ENCODE measurements around the gene SOCS3. TPM values are rescaled to one million over a fixed set of nuclear protein-coding genes. Genes with fewer than 3 reads are reported as not detected.

Gene SOCS3
- total and polyA plus RNA-seq, 5 donors = 6.6 to 52.6 (median 12.0) TPM

- DNase-seq = peak in 1 of 3 donors; percentile 27
- no peaks in the 10 kb centered on the region for H3K27me3 ChIP-seq (ENCODE audit: control insufficient read depth, insufficient read depth)
- peak overlapping the region; percentile 20 for H3K27ac ChIP-seq (ENCODE audit: low read length)
- no peaks in the 10 kb centered on the region for H3K9me3 ChIP-seq (ENCODE audit: control insufficient read depth, low read length)
- H3K4me1 ChIP-seq (ENCODE audit: control insufficient read depth, insufficient read depth, low read length) = peaks cover 17% of the 10 kb centered on the region
- ATAC-seq = no peak
- no peak overlapping the region for H3K4me3 ChIP-seq (ENCODE audit: low read length)
- WGBS = 45% methylated on average over 15 of the region's 15 CpGs
- intact Hi-C loops (cut with DNase I) = no loop called here
Observed at GRCh38 chr17:78390241-78391050, 30.6 kb upstream of the SOCS3 start.

GRCh38 chr17:78387977-78388941 lies 28.4 kb upstream of the SOCS3 start:
- intact Hi-C loops (cut with DNase I) = no loop called here
- no peaks in the 10 kb centered on the region for H3K27me3 ChIP-seq (ENCODE audit: control insufficient read depth, insufficient read depth)
- peak overlapping the region; percentile 91 for H3K27ac ChIP-seq (ENCODE audit: low read length)
- H3K4me1 ChIP-seq (ENCODE audit: control insufficient read depth, insufficient read depth, low read length) = peaks cover 15% of the 10 kb centered on the region
- no peak overlapping the region for H3K4me3 ChIP-seq (ENCODE audit: low read length)
- WGBS = 39% methylated on average over 10 of the region's 10 CpGs
- DNase-seq = peak in 2 of 3 donors; percentile 62 to 77
- ATAC-seq = peak; percentile 48 to 54
- H3K9me3 ChIP-seq (ENCODE audit: control insufficient read depth, low read length) = no peaks in the 10 kb centered on the region

GRCh38 chr17:78384479-78385175 lies 24.8 kb upstream of the SOCS3 start:
- H3K4me1 ChIP-seq (ENCODE audit: control insufficient read depth, insufficient read depth, low read length) = peaks cover 11% of the 10 kb centered on the region
- H3K9me3 ChIP-seq (ENCODE audit: control insufficient read depth, low read length) = no peaks in the 10 kb centered on the region
- 83% methylated on average over 23 of the region's 23 CpGs for WGBS
- DNase-seq = peak in 1 of 3 donors; percentile 25
- ATAC-seq = no peak
- H3K27ac ChIP-seq (ENCODE audit: low read length) = peak overlapping the region; percentile 75
- H3K27me3 ChIP-seq (ENCODE audit: control insufficient read depth, insufficient read depth) = no peaks in the 10 kb centered on the region
- no peak overlapping the region for H3K4me3 ChIP-seq (ENCODE audit: low read length)
- intact Hi-C loops (cut with DNase I) = loop anchor here in 1 of 4 donors (5.0 kb wide), 1 partner anchor 33 kb away; no protein-coding TSS in a partner anchor

DNA sequence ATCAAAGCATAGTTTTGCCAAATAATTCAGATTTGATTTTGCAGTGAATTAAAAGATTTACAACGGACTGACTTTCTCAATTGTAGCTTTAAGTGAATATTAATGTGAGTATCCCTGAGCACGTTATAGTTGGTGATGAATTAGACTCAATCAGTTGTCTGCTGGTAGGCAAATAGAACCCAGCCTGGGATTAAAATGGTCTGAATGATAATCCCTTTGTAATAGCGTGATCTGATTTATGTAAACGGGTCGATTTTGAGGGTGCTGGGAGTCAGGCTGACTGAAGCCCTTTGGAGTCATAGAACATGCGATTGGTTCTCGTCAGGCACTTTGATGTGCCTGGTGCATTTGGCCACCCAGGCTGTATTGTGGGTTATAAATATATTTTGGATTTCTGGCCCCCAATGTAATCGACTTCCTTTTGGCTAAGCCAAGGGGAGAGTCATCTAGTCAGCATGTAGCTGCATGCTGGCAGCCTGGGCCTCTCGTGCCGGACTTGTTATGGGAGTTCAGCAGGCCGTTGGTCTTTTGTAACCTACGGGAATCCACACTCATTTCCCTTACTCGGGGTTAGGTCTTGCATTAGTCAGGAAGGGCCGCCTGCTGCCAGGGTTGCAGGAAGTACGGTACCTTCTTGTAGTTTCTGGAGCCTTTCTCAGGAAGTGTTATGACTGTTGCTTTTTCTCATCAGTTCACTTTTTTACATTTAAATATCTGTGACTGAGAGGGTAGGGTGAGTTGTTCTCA lies 24.0 kb upstream of the SOCS3 start:
- H3K27me3 ChIP-seq (ENCODE audit: control insufficient read depth, insufficient read depth) = no peaks in the 10 kb centered on the region
- H3K9me3 ChIP-seq (ENCODE audit: control insufficient read depth, low read length) = no peaks in the 10 kb centered on the region
- peaks cover 11% of the 10 kb centered on the region for H3K4me1 ChIP-seq (ENCODE audit: control insufficient read depth, insufficient read depth, low read length)
- DNase-seq (peak; percentile 85 to 90 (median 89)), ATAC-seq (peak; percentile 84 to 90)
- 48% methylated on average over 15 of the region's 15 CpGs for WGBS
- peak overlapping the region; percentile 76 for H3K27ac ChIP-seq (ENCODE audit: low read length)
- intact Hi-C loops (cut with DNase I) = loop anchor here in 1 of 4 donors (5.0 kb wide), 1 partner anchor 33 kb away; no protein-coding TSS in a partner anchor
- H3K4me3 ChIP-seq (ENCODE audit: low read length) = no peak overlapping the region

DNA sequence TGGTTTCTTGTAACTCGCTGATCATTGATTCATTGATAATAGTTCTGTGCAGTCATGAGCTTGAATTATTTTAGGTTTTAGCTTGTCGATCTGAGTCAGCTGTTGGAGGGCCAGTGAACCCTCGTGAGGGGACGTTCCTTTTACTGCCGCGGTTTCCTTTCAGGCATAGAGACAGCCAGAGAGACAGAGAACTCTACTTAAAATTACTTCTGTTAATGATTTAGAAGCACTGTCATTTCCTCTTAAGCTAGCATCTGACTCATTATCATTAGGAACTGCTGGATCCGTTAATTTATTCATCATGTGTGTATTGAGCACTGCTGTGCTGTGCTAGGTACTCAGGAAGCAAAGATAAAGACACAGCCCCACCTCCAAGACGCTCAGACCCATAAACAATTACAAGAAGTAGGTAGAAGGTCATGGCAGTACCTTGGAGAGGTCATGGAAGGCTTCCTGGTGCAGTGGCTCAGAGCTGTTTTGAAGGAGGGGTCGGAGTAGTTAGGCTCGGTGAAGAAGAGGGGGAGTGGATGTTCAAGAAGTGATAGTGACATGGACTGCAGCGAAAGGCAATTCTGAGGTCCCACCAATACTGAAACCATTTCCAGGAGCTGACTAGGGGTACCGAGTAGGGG lies 21.8 kb upstream of the SOCS3 start:
- ATAC-seq = peak in 1 of 2 donors; percentile 49
- 53% methylated on average over 12 of the region's 12 CpGs for WGBS
- no peak for DNase-seq
- no peak overlapping the region for H3K4me3 ChIP-seq (ENCODE audit: low read length)
- no peaks in the 10 kb centered on the region for H3K27me3 ChIP-seq (ENCODE audit: control insufficient read depth, insufficient read depth)
- H3K4me1 ChIP-seq (ENCODE audit: control insufficient read depth, insufficient read depth, low read length) = peaks cover 11% of the 10 kb centered on the region
- peak overlapping the region; percentile 76 for H3K27ac ChIP-seq (ENCODE audit: low read length)
- no peaks in the 10 kb centered on the region for H3K9me3 ChIP-seq (ENCODE audit: control insufficient read depth, low read length)
- intact Hi-C loops (cut with DNase I) = loop anchor here in 1 of 4 donors (5.0 kb wide), 1 partner anchor 36 kb away; no protein-coding TSS in a partner anchor

GRCh38 chr17:78380370-78380769 lies 20.5 kb upstream of the SOCS3 start:
- WGBS = 84% methylated on average over 5 of the region's 5 CpGs
- Histone ChIP-seq H3K9me3 (ENCODE audit: control insufficient read depth, low read length) (no peaks in the 10 kb centered on the region), H3K27ac (ENCODE audit: low read length) (no peak overlapping the region), H3K27me3 (ENCODE audit: control insufficient read depth, insufficient read depth) (no peaks in the 10 kb centered on the region), H3K4me1 (ENCODE audit: control insufficient read depth, insufficient read depth, low read length) (peaks cover 4% of the 10 kb centered on the region), H3K4me3 (ENCODE audit: low read length) (no peak overlapping the region)
- intact Hi-C loops (cut with DNase I) = loop anchor here in 1 of 4 donors (5.0 kb wide), 1 partner anchor 37 kb away; no protein-coding TSS in a partner anchor
- DNase-seq (no peak), ATAC-seq (no peak)

GRCh38 chr17:78379131-78379491 lies 19.2 kb upstream of the SOCS3 start:
- no peak for ATAC-seq
- Histone ChIP-seq H3K9me3 (ENCODE audit: control insufficient read depth, low read length) (no peaks in the 10 kb centered on the region), H3K4me1 (ENCODE audit: control insufficient read depth, insufficient read depth, low read length) (peaks cover 7% of the 10 kb centered on the region), H3K4me3 (ENCODE audit: low read length) (peak overlapping the region; percentile 84), H3K27ac (ENCODE audit: low read length) (peak overlapping the region; percentile 91), H3K27me3 (ENCODE audit: control insufficient read depth, insufficient read depth) (no peaks in the 10 kb centered on the region)
- intact Hi-C loops (cut with DNase I) = no loop called here
- 6% methylated on average over 7 of the region's 7 CpGs for WGBS
- DNase-seq = no peak

DNA sequence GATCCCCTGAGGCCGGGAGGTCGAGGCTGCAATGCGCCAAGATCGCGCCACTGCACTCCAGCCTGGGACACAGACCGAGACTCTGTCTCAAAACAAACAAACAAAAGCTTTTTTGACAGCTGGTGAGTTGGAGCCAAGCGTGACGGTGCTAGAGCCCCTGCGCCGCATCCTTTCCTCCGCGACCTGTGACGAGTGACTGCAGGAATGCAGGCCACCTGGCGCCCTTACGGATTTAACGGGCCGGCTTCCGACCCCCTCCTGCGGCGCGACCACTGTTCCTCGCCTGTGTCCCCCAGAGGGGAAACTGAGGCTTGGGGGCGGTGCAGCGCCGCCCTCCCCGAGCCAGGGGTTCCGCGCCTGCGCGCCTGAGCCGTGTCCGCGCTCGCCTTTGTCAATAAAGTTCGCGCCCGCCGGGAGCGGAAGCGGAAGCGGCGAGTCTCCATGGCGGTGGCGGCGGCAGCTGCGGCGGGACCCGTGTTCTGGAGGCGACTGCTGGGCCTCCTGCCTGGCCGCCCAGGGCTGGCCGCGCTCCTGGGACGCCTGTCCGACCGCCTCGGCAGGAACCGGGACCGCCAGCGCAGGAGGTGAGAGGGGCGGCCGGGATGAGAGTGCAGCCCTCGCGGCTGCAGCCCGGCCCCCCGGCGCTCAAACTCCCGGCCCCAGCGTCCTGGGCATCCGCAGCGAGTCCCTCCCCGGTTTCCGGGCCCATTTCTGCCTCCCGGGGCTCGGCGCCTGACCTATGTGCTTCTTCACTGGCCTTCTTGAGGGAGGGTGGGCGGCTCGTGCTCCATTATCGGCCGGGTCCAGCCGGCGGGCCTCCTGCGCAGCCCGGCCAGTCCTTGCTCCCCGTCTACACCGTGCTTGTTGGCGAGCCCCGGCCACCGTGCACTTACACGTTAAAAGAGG lies 18.6 kb upstream of the SOCS3 start, which contains the start of gene PGS1:
PGS1 (plus strand) TSS at position 425 of the 906 bp plus-strand sequence; CDS start at position 442, 17 bp downstream.
- DNase-seq (peak; percentile 80 to 94 (median 94)), ATAC-seq (peak; percentile 88 to 91)
- peaks cover 7% of the 10 kb centered on the region for H3K4me1 ChIP-seq (ENCODE audit: control insufficient read depth, insufficient read depth, low read length)
- intact Hi-C loops (cut with DNase I) = no loop called here
- no peaks in the 10 kb centered on the region for H3K27me3 ChIP-seq (ENCODE audit: control insufficient read depth, insufficient read depth)
- peak within 1 kb of the TSS; percentile 91 for H3K27ac ChIP-seq (ENCODE audit: low read length)
- peak within 1 kb of the TSS; percentile 84 for H3K4me3 ChIP-seq (ENCODE audit: low read length)
- H3K9me3 ChIP-seq (ENCODE audit: control insufficient read depth, low read length) = no peaks in the 10 kb centered on the region
- WGBS = 1% methylated on average over 89 of the region's 89 CpGs

- intact Hi-C loops (cut with DNase I) = no loop called here
- H3K4me3 ChIP-seq (ENCODE audit: low read length) = peak overlapping the region; percentile 84
- H3K9me3 ChIP-seq (ENCODE audit: control insufficient read depth, low read length) = no peaks in the 10 kb centered on the region
- DNase-seq = peak in 1 of 3 donors; percentile 38
- no peak for ATAC-seq
- no peaks in the 10 kb centered on the region for H3K27me3 ChIP-seq (ENCODE audit: control insufficient read depth, insufficient read depth)
- H3K27ac ChIP-seq (ENCODE audit: low read length) = peak overlapping the region; percentile 91
- peaks cover 7% of the 10 kb centered on the region for H3K4me1 ChIP-seq (ENCODE audit: control insufficient read depth, insufficient read depth, low read length)
- 57% methylated on average over 14 of the region's 14 CpGs for WGBS
Observed at GRCh38 chr17:78377858-78378224, 18.0 kb upstream of the SOCS3 start.

All from right cardiac atrium (tissue), 5 donors.